Islet of Langerhans (tissue), 1 donor: ENCODE results near the gene ALG2.
"Not testable (repeated sequence)": the region's sequence is repeated elsewhere in the genome, so short reads cannot be mapped to it uniquely, and the experiment has no call there.

Experiments
- FAIRE-seq: peaks from one replicate; lab custom pipeline; 2011; peaks lifted over from hg19 to GRCh38; lab: Jason Lieb, UNC

The ALG2 gene

GRCh38 chr9:99237849-99238248 is 16.1 kb upstream of the ALG2 start:
- not testable (repeated sequence) for FAIRE-seq

GRCh38 chr9:99237356-99237755 is 15.6 kb upstream of the ALG2 start:
- FAIRE-seq = no peak

GRCh38 chr9:99235926-99236634 is 14.3 kb upstream of the ALG2 start:
- no peak for FAIRE-seq

- FAIRE-seq = no peak
These were observed 13.3 kb upstream of the ALG2 start for GRCh38 chr9:99235069-99235468.

- FAIRE-seq = no peak
These were observed 12.9 kb upstream of the ALG2 start for GRCh38 chr9:99234618-99235017.

GRCh38 chr9:99231711-99232110 is 10.0 kb upstream of the ALG2 start:
- no peak for FAIRE-seq

- FAIRE-seq = no peak
These were observed 8.5 kb upstream of the ALG2 start for GRCh38 chr9:99230206-99230605.

DNA sequence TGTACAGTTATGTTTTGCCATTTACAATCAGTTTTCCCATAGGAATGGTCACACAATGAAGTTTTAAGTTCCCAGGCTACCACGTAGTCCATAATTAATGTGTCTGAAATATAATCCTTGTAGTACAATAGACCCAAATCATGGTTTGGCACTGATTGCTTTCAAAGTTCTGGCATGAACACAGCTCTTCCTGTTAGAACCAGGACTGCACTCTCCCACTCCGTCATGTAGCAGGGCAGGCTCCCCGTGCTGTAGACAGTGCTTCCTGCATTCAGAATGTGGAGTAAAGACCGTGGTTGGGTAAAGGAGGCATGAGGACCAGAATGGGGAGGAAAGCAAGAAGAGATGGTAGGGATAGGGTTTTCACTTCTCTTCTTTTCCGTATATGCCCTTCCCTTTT is 4.3 kb upstream of the ALG2 start:
- no peak for FAIRE-seq

DNA sequence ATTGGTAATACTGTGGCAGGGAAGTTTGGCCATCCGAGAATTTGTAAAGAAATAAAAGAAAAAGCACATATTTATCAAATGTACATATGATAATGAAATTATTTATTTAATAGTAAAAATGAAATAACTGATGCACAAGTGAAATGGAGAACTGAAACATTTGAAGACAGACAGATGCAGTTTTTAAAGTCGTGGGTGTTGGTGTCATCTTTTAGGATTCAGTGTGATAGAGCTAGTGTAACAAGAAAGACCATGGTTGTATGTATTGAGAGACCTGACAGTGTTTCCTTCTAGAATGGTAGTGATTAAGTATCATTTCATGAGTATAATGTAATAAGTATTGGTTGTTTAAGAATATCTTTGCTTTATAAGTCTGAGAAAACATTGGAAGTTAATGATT is 2.7 kb upstream of the ALG2 start:
- FAIRE-seq = no peak

DNA sequence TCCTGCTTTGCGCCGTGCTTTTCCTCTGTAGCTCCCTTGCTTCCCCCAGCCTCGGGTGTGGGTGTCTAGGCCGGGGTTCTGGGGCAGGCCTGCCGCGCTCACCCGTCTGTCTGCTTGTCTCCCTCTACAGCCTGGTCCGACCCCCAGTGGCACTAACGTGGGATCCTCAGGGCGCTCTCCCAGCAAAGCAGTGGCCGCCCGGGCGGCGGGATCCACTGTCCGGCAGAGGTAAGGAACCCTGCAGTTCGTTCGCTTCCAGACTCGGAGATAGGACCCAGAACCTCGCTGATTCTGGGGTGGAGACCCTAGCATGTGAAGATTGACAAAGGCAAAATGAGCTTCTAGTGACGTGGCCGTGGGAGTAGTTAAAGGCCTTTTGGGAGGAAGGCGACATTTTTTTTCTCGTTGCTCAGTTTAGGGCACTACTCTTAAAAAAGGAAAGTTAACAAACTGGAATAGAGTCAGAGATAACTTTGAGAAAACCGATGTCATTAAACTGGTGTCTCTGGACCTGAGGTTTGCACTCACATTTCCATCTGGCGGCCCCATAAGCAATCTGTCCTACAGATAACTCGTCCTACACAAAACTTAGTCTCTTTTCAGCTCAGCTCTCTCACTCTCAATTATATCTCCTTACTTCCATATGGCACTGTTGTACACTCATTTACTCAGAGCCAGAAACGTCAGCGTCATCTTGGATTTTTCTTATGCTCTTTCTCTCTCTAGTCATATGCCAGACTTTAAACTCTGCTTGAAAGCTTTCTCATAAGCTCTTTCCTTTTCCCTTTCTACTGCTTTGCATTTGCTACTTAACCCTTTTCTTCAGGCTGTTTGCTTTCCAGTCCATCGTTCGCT is 901 bp upstream of the ALG2 start:
- FAIRE-seq = no peak

GRCh38 chr9:99221266-99221620 is 499 bp downstream of the ALG2 start:
- FAIRE-seq = no peak

GRCh38 chr9:99220011-99220410 is 1.7 kb downstream of the ALG2 start:
- no peak for FAIRE-seq

DNA sequence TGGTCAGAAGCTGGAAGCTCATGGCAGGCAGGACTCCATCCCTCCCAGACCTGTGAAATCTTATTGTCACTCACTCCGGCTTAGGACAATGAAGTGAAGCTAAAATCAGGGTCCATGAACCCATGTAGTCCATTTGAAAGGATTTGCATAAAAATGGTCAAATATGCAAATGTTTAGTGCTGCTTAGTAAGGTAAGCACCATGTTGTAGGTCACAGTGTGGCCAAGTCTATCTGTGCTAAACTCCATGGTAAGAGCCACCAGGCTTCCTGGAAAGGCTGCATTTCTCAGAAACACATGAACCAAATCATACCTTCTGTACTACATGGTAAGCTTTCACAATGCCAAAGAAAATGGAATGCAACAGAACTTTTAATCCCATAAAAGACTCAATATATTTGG is 5.7 kb downstream of the ALG2 start:
- FAIRE-seq = no peak

- no peak for FAIRE-seq
These were observed 8.5 kb downstream of the ALG2 start for GRCh38 chr9:99213197-99213596.

GRCh38 chr9:99211746-99212145 is 10.0 kb downstream of the ALG2 start:
- no peak for FAIRE-seq

- FAIRE-seq = no peak
These were observed 11.2 kb downstream of the ALG2 start for GRCh38 chr9:99210572-99210971.

DNA sequence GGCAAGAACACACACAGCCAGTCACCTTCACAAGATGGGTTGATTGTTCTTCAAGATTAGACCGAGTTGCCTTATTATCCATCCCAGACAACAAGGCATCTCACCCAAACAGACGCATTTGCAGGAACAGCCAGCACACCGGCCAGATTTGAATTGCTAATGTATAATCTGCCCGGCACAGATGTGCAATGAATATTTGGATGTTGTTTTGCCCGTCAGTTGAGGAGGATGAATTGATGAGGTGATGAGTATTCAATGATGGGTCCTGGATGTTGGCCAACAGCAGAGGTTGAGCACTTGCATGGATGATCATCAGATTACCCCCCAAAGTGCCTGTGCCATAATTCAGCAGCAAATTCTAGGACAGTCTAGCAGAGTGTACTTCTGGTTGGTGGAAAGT is 20.1 kb downstream of the ALG2 start:
- FAIRE-seq = no peak

DNA sequence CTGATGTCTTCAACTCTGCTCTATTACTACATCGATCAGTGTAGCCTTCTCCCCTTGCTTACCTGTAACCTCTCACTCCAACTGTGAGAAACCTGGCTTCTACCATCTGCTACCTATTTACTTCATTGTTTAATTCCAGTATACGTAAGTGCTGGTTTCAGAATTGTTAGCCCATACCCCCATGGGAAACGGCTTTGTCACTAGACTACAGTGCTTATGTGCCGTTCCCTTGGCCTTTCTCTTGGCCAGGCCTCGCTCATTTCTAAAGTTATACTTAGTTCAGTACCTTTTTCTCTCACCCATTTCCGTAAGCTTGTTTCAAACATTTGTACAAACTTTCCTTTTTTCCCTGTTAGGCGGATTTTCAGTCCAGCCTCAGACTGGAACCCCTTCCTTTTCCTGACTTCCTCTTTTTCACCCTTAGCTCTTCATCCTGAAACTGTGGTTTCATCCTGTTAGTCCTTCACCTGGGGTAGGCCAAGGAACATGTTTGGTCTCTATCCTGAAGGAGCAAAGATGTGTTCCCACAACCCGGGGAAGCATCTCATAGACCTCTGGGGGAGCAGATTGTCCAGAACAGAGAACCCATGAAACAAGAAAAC is 21.7 kb downstream of the ALG2 start:
- no peak for FAIRE-seq

DNA sequence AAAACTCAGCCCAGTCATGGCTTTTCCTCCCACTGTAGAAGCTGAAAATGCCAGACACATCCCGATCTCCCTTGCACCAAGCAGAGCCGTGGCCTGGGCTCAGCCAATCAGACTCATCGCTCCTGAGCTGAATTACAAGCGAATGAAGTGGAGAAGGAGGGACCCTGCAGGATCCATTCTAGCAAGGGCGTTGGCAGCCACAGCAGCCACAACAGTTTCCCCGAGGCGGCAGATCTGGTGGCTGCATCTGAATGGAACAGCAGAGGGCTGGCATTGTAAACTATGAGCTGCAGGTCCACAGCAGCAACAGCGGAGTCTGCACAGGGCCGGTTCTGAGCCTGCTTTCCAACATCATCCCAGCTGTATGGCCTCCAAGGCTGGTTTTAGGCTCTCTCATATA is 23.8 kb downstream of the ALG2 start:
- no peak for FAIRE-seq

GRCh38 chr9:99197124-99197630 is 24.6 kb downstream of the ALG2 start:
- FAIRE-seq = no peak

DNA sequence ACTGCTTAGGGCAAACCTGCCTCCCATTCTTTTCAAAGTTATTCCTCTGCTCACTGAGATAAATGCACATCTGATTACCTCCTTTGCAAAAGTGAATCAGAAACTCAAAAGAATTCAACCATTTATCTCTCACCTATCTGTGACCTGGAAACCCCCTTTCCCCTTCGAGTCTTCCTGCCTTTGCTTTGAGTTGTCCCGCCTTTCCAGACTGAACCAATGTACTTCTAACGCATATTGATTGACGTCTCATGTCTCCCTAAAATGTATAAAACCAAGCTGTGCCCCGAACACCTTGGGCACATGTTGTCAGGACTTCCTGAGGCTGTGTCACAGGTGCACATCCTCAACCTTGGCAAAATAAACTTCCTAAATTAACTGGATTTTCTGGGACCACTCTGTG is 25.3 kb downstream of the ALG2 start:
- FAIRE-seq = not testable (repeated sequence)

DNA sequence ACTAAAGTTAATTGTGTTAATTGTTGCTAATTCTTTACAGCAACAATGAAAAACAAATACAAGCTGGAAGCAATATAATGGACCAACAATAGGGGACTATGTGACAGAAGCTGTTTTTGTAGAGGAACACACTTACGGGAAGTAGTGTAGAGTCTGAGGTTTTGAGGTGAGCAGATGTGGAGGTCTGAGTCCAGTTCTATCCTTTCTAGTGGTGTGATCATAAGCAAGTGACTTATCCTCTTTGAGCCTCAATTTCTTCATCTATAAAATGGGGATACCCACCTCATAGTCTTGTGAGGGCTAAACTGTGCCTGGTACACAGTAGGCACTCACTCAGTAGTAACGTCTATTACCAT is 28.3 kb downstream of the ALG2 start:
- no peak for FAIRE-seq

- no peak for FAIRE-seq
These were observed 28.8 kb downstream of the ALG2 start for GRCh38 chr9:99192786-99193465.
